Measurements from ENCODE around the gene ABCB10. TPM values are rescaled to one million over a fixed set of nuclear protein-coding genes. Genes with fewer than 3 reads are reported as not detected.

Gene ABCB10
- total RNA-seq, 4 donors from 2014 or later = 16.5 to 41.0 (median 20.9) TPM

GRCh38 chr1:229585338-229585737, 26.8 kb upstream of the ABCB10 start:
- no peaks in the 10 kb centered on the region for H3K4me1 ChIP-seq
- H3K36me3 ChIP-seq = no peaks in the 10 kb centered on the region
- no peak overlapping the region for H3K27ac ChIP-seq
- H3K27me3 ChIP-seq = no peaks in the 10 kb centered on the region
- DNase-seq = no peak
- no peaks in the 10 kb centered on the region for H3K9me3 ChIP-seq
- H3K4me3 ChIP-seq = no peak overlapping the region
- TF ChIP-seq CTCF (IDR thresholded peaks at IDR 0.05) = no peak
- TF ChIP-seq POLR2A (IDR thresholded peaks at IDR 0.05) = no peak

- H3K4me3 ChIP-seq = no peak overlapping the region
- no peak for DNase-seq
- TF ChIP-seq CTCF (IDR thresholded peaks at IDR 0.05) = no peak
- TF ChIP-seq POLR2A (IDR thresholded peaks at IDR 0.05) = no peak
- no peaks in the 10 kb centered on the region for H3K27me3 ChIP-seq
- peaks cover 0 to 14% (median 6%) of the 10 kb centered on the region in 4 donors for H3K4me1 ChIP-seq
- no peaks in the 10 kb centered on the region for H3K9me3 ChIP-seq
- H3K36me3 ChIP-seq = no peaks in the 10 kb centered on the region
- H3K27ac ChIP-seq = no peak overlapping the region
These were observed 24.2 kb upstream of the ABCB10 start for GRCh38 chr1:229582715-229583114.

GRCh38 chr1:229582011-229582694, 23.6 kb upstream of the ABCB10 start:
- DNase-seq = no peak
- peaks cover 0 to 14% (median 6%) of the 10 kb centered on the region in 4 donors for H3K4me1 ChIP-seq
- H3K36me3 ChIP-seq = no peaks in the 10 kb centered on the region
- H3K4me3 ChIP-seq = no peak overlapping the region
- TF ChIP-seq POLR2A (IDR thresholded peaks at IDR 0.05) = no peak
- TF ChIP-seq CTCF (IDR thresholded peaks at IDR 0.05) = no peak
- no peaks in the 10 kb centered on the region for H3K9me3 ChIP-seq
- no peak overlapping the region for H3K27ac ChIP-seq
- no peaks in the 10 kb centered on the region for H3K27me3 ChIP-seq

GRCh38 chr1:229581485-229581884, 23.0 kb upstream of the ABCB10 start:
- peaks cover 0 to 14% (median 6%) of the 10 kb centered on the region in 4 donors for H3K4me1 ChIP-seq
- no peaks in the 10 kb centered on the region for H3K36me3 ChIP-seq
- no peak overlapping the region for H3K27ac ChIP-seq
- DNase-seq = no peak
- no peak overlapping the region for H3K4me3 ChIP-seq
- no peaks in the 10 kb centered on the region for H3K9me3 ChIP-seq
- H3K27me3 ChIP-seq = no peaks in the 10 kb centered on the region
- no peak for TF ChIP-seq POLR2A (IDR thresholded peaks at IDR 0.05)
- no peak for TF ChIP-seq CTCF (IDR thresholded peaks at IDR 0.05)

GRCh38 chr1:229579059-229579673, 20.7 kb upstream of the ABCB10 start:
- peaks cover 0 to 14% (median 6%) of the 10 kb centered on the region in 4 donors for H3K4me1 ChIP-seq
- no peak for DNase-seq
- no peaks in the 10 kb centered on the region for H3K27me3 ChIP-seq
- no peak for TF ChIP-seq POLR2A (IDR thresholded peaks at IDR 0.05)
- TF ChIP-seq CTCF (IDR thresholded peaks at IDR 0.05) = no peak
- H3K4me3 ChIP-seq = peak overlapping the region in 2 of 4 donors; percentile 2 to 7
- no peaks in the 10 kb centered on the region for H3K9me3 ChIP-seq
- no peaks in the 10 kb centered on the region for H3K36me3 ChIP-seq
- H3K27ac ChIP-seq = peak overlapping the region in 2 of 4 donors; percentile 44 to 57

Measured in Peyer's patch (tissue), 4 donors.